A673 (cell line): Measurements from ENCODE around the gene BAHD1. TPM values are rescaled to one million over a fixed set of nuclear protein-coding genes. Genes with fewer than 3 reads are reported as not detected.

Source experiments
- BruUV-seq: library from RNA; stranded (reverse); fragments of 400-500 nt; replicated peaks from 2 replicates; lab custom pipeline; 2021; lab: Mats Ljungman, UMichigan
- CTCF ChIA-PET: fragments of 300-600 bp; sonication (Branson Sonifier 250); formaldehyde crosslinking; loops from one replicate; lab custom pipeline; 2022; ENCODE audit warnings: antibody characterized with exemption; lab: Charles Lee
- POLR2A ChIA-PET: fragments of 300-600 bp; sonication (Branson Sonifier 250); formaldehyde crosslinking; loops from one replicate; lab custom pipeline; 2022; ENCODE audit warnings: antibody characterized with exemption; ENCODE audit not compliant: low non-redundant PET; lab: Charles Lee
- DNase-seq: peaks from one replicate; pipeline ENCODE4 v3.0.0-alpha.2; 2015; ENCODE audit warnings: low spot score
- H3K27ac ChIP-seq: fragments of 200-600 bp; sonication (generic); 2 replicates; pipeline ENCODE4 v1.5.1; 2016; ENCODE audit warnings: mixed run types, low read depth, mild to moderate bottlenecking, mixed read lengths, antibody characterized with exemption, low read length; ENCODE audit not compliant: poor library complexity, severe bottlenecking
- H3K27me3 ChIP-seq: fragments of 200-600 bp; sonication (generic); replicated peaks from 2 replicates; pipeline ENCODE4 v1.6.1; 2017; ENCODE audit warnings: mixed run types, low read depth, mild to moderate bottlenecking, mixed read lengths, antibody characterized with exemption, low read length; ENCODE audit not compliant: insufficient read depth, poor library complexity
- H3K36me3 ChIP-seq: fragments of 200-600 bp; sonication (generic); 2 replicates; pipeline ENCODE4 v1.6.1; 2016; ENCODE audit warnings: mixed run types, mild to moderate bottlenecking, mixed read lengths, antibody characterized with exemption, low read length; ENCODE audit not compliant: insufficient read depth, poor library complexity, severe bottlenecking
- H3K4me1 ChIP-seq: fragments of 200-600 bp; sonication (generic); 2 replicates; pipeline ENCODE4 v1.6.1; 2017; ENCODE audit warnings: mixed run types, mild to moderate bottlenecking, mixed read lengths, antibody characterized with exemption, low read length; ENCODE audit not compliant: insufficient read depth, poor library complexity, severe bottlenecking
- H3K4me3 ChIP-seq: fragments of 200-600 bp; sonication (generic); 2 replicates; pipeline ENCODE4 v1.5.1; 2016; ENCODE audit warnings: low read depth, mixed run types, mild to moderate bottlenecking, mixed read lengths, low read length; ENCODE audit not compliant: poor library complexity, severe bottlenecking
- H3K9me3 ChIP-seq: fragments of 200-600 bp; sonication (generic); 2 replicates; pipeline ENCODE4 v1.6.1; 2016; ENCODE audit warnings: mixed run types, low read depth, mild to moderate bottlenecking, mixed read lengths, antibody characterized with exemption, low read length; ENCODE audit not compliant: poor library complexity, severe bottlenecking
- CTCF ChIP-seq: fragments of 300-800, 200-600 bp; sonication (generic); conservative IDR thresholded peaks from 2 replicates; pipeline ENCODE4 v1.5.1; 2017; ENCODE audit warnings: low read depth, mild to moderate bottlenecking, antibody characterized with exemption, low read length, moderate library complexity, mixed read lengths
- EZH2 ChIP-seq: fragments of 200-600 bp; sonication (generic); IDR thresholded peaks from 2 replicates; pipeline ENCODE4 v1.6.1; 2017; ENCODE audit warnings: borderline replicate concordance, low read depth, mild to moderate bottlenecking, mixed read lengths, antibody characterized with exemption, low read length; ENCODE audit not compliant: poor library complexity, severe bottlenecking
- intact Hi-C: fragments of 100-400 bp; cut with micrococcal nuclease; formaldehyde crosslinking; loops from one replicate; pipeline ENCODE4 v1.10.0; 2022; ENCODE audit not compliant: unreplicated experiment
- total RNA-seq: library from RNA; stranded (reverse); gene quantifications from 2 replicates; pipeline ENCODE4 v1.2.3, GENCODE V29; 2021

The BAHD1 gene
- total RNA-seq, 1 experiment from 2014 or later, result 33.5 TPM

- no peak overlapping the region for H3K27ac ChIP-seq
- no TSS peak for BruUV-seq
- no peak for TF ChIP-seq EZH2
- no peak for TF ChIP-seq CTCF
- DNase-seq, result no peak
- no peaks in the 10 kb centered on the region for H3K27me3 ChIP-seq
- no peaks in the 10 kb centered on the region for H3K36me3 ChIP-seq
- no peaks in the 10 kb centered on the region for H3K9me3 ChIP-seq
- H3K4me3 ChIP-seq, result no peak overlapping the region
- intact Hi-C loops, result no loop called here
- CTCF ChIA-PET, result no interaction called here
- no peaks in the 10 kb centered on the region for H3K4me1 ChIP-seq
- POLR2A ChIA-PET, result no interaction called here
Observed at GRCh38 chr15:40498891-40499290, 58.1 kb downstream of the BAHD1 start.

DNA sequence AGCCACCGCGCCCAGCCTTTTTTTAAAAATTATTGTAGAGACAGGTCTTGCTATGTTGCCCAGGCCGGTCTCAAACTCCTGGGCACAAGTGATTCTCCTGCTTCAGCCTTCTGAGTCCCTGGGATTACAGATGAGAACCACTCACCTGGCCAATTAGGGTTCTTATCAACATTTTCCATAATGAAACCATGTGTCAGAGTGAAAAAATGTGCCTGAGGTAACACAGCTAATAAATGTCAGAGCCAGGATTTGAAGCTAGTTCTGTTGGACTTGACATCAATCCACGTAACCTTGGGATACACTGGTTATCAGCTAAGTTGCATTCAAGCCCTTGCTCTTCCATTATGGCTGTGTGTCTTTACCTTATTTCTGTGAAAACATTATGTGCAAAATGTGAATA is 59.2 kb downstream of the BAHD1 start:
- TF ChIP-seq EZH2 (no peak), CTCF (no peak)
- DNase-seq, result no peak
- Histone ChIP-seq H3K27me3 (no peaks in the 10 kb centered on the region), H3K36me3 (no peaks in the 10 kb centered on the region), H3K9me3 (no peaks in the 10 kb centered on the region), H3K4me1 (no peaks in the 10 kb centered on the region), H3K4me3 (no peak overlapping the region), H3K27ac (no peak overlapping the region)
- no TSS peak for BruUV-seq
- intact Hi-C loops, result no loop called here
- CTCF ChIA-PET, result no interaction called here
- POLR2A ChIA-PET, result no interaction called here

DNA sequence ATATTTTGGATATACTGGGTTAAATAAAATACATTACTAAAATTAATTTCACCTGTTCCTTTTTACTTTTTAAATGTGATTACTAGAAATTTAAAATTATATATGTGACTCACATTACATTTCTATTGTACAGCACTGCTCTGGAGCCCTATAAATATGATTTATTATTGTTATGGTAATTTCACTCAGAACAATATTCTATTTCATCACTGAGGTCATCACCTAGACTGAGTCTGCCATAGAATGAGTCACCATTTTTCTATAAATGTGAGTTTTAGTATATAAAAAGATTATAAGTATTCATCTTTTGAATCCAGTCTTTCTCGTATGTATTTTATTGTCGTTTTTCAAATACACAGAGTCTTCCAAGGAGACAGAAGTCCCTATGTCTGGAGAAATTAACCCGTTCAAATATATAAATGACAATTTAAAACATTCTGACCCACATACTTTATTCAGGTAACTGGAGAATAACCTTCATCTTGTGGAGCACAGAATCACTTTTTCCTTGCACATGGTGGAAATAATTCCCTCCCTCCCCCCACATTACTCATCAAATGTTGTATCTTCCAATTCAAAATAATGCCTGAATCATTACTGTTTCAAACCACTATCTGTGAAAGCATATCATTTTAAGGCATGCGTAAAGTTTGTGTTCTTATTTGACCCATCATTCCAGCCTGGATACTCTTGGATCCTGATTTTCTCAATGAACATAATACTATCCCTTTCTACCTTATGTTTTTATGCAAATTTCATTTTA is 60.0 kb downstream of the BAHD1 start:
- H3K27ac ChIP-seq, result no peak overlapping the region
- H3K9me3 ChIP-seq, result no peaks in the 10 kb centered on the region
- intact Hi-C loops, result no loop called here
- no peaks in the 10 kb centered on the region for H3K27me3 ChIP-seq
- CTCF ChIA-PET, result interaction anchor here (1.0 kb wide), 1 partner anchor 61 kb away, joined by 3 read pairs; no protein-coding TSS in a partner anchor
- no peak for TF ChIP-seq EZH2
- no peak for TF ChIP-seq CTCF
- no peaks in the 10 kb centered on the region for H3K36me3 ChIP-seq
- no peak for DNase-seq
- H3K4me1 ChIP-seq, result no peaks in the 10 kb centered on the region
- POLR2A ChIA-PET, result no interaction called here
- no TSS peak for BruUV-seq
- no peak overlapping the region for H3K4me3 ChIP-seq
